Neural progenitor cell (in vitro differentiated cells): Measurements from ENCODE around the gene MAN1A1.

Source experiments
- EZH2phosphoT487 ChIP-seq: fragments of 200-600 bp; sonication (generic); IDR thresholded peaks from 2 replicates; pipeline ENCODE4 v1.6.1; 2017; ENCODE audit warnings: antibody characterized with exemption
- TF ChIP-seq, protein P1 (sequence below): fragments of 200-600 bp; sonication (generic); IDR thresholded peaks from 2 replicates; pipeline ENCODE4 v1.5.1; 2017; ENCODE audit warnings: antibody characterized with exemption, mild to moderate bottlenecking

DNA sequence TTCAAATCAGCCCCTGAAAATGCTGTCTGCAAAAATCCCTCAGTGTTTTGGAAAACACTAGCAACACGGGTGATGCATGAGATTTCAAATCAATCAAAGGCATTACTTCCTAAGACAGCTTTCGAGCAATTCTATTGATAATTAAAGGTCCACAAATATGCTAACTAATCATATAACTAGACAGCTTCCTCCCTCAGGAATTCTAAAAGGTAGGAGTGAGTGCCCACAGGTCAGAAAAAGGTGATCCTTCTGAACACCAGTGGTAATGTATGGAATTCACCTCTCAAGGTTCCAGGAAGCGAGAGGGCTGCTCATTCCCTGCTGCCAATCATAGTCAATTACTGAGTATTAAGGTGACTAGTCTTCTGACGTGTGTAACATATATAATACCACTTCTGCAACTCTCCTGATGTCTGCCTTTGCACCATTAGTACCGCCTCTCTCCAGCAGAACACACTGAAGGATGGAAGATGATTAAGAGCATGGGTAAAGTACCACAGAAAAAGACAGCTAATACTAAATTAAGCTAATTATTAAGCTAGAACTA, 16.4 kb downstream of the MAN1A1 start:
- no peak for TF ChIP-seq EZH2phosphoT487
- TF ChIP-seq, protein P1, sequence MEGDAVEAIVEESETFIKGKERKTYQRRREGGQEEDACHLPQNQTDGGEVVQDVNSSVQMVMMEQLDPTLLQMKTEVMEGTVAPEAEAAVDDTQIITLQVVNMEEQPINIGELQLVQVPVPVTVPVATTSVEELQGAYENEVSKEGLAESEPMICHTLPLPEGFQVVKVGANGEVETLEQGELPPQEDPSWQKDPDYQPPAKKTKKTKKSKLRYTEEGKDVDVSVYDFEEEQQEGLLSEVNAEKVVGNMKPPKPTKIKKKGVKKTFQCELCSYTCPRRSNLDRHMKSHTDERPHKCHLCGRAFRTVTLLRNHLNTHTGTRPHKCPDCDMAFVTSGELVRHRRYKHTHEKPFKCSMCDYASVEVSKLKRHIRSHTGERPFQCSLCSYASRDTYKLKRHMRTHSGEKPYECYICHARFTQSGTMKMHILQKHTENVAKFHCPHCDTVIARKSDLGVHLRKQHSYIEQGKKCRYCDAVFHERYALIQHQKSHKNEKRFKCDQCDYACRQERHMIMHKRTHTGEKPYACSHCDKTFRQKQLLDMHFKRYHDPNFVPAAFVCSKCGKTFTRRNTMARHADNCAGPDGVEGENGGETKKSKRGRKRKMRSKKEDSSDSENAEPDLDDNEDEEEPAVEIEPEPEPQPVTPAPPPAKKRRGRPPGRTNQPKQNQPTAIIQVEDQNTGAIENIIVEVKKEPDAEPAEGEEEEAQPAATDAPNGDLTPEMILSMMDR = no peak
